Measurements from ENCODE around the gene FOXN3. TPM values are rescaled to one million over a fixed set of nuclear protein-coding genes. Genes with fewer than 3 reads are reported as not detected.
A peak's percentile ranks its signal among the peaks of the same experiment; 100 is the strongest.

The FOXN3 gene
- total and polyA plus RNA-seq, 10 donors: 9.2 to 121 (median 98.3) TPM

GRCh38 chr14:89397569-89398230 lies 19.3 kb downstream of the FOXN3 start:
- 46 to 88% (median 75%) methylated on average over 3 of the region's 3 CpGs for WGBS, 5 donors

DNA sequence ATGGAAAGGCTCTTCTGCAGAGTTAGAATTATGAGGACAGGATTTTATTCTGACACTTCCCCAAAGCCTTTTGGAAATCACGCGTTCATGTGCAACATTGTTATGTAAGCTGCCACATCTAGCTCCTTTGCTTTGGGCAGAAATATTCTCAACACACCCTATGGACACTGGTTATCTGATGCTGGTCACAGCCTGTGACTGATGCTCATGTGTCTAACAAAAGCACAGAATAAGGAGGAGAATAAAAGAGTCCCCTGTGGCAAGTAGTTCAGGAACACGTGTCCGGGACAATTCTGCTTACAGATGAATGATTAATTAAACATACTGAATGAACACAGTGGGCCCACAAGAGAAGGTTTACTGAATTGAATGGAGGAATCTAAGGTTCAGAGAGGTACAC lies 22.1 kb downstream of the FOXN3 start:
- Histone ChIP-seq H3K4me3 (no peak overlapping the region), H3K9me3 (no peaks in the 10 kb centered on the region), H3K27ac (no peak overlapping the region), H3K27me3 (replicated peaks in 1 of 7) (no peaks in the 10 kb centered on the region), H3K4me1 (peaks cover 2 to 78% (median 27%) of the 10 kb centered on the region in 6 donors), H3K36me3 (no peaks in the 10 kb centered on the region)
- no peak for DNase-seq
- 62 to 80% (median 70%) methylated on average over 4 of the region's 4 CpGs for WGBS, 5 donors
- TF ChIP-seq POLR2A (IDR thresholded peaks at IDR 0.05): no peak
- intact Hi-C loops (cut with DNase I; ENCODE audit: low total_unique reads): no loop called here

More at GRCh38 chr14:89397569-89398230, 19.3 kb downstream of the FOXN3 start:
- peak overlapping the region in 1 of 8 donors; percentile 10 for H3K27ac ChIP-seq
- no peak overlapping the region for H3K4me3 ChIP-seq
- intact Hi-C loops (cut with DNase I; ENCODE audit: low total_unique reads): no loop called here
- peaks cover 0 to 11% (median 0%) of the 10 kb centered on the region in 6 donors for H3K36me3 ChIP-seq
- no peaks in the 10 kb centered on the region for H3K9me3 ChIP-seq
- TF ChIP-seq, protein P1, sequence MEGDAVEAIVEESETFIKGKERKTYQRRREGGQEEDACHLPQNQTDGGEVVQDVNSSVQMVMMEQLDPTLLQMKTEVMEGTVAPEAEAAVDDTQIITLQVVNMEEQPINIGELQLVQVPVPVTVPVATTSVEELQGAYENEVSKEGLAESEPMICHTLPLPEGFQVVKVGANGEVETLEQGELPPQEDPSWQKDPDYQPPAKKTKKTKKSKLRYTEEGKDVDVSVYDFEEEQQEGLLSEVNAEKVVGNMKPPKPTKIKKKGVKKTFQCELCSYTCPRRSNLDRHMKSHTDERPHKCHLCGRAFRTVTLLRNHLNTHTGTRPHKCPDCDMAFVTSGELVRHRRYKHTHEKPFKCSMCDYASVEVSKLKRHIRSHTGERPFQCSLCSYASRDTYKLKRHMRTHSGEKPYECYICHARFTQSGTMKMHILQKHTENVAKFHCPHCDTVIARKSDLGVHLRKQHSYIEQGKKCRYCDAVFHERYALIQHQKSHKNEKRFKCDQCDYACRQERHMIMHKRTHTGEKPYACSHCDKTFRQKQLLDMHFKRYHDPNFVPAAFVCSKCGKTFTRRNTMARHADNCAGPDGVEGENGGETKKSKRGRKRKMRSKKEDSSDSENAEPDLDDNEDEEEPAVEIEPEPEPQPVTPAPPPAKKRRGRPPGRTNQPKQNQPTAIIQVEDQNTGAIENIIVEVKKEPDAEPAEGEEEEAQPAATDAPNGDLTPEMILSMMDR (IDR thresholded peaks at IDR 0.05 in 8 of 11, conservative IDR thresholded peaks at IDR 0.05 in 3 of 11): no peak
- TF ChIP-seq POLR2A (IDR thresholded peaks at IDR 0.05) (no peak), POLR2AphosphoS5 (IDR thresholded peaks at IDR 0.05) (no peak)
- no peak for DNase-seq
- no peaks in the 10 kb centered on the region for H3K27me3 ChIP-seq (replicated peaks in 1 of 7)
- peaks cover 5 to 77% (median 33%) of the 10 kb centered on the region in 6 donors for H3K4me1 ChIP-seq

GRCh38 chr14:89393222-89393745 lies 23.7 kb downstream of the FOXN3 start:
- Histone ChIP-seq H3K4me1 (peaks cover 0 to 77% (median 19%) of the 10 kb centered on the region in 6 donors), H3K36me3 (peaks cover 0 to under 1% (median 0%) of the 10 kb centered on the region in 6 donors), H3K9me3 (no peaks in the 10 kb centered on the region), H3K27me3 (replicated peaks in 1 of 7) (no peaks in the 10 kb centered on the region), H3K27ac (no peak overlapping the region), H3K4me3 (no peak overlapping the region)
- intact Hi-C loops (cut with DNase I; ENCODE audit: low total_unique reads): no loop called here
- 63 to 78% (median 78%) methylated on average over 6 of the region's 6 CpGs for WGBS, 5 donors
- DNase-seq: no peak
- TF ChIP-seq, protein P1 (IDR thresholded peaks at IDR 0.05 in 8 of 11, conservative IDR thresholded peaks at IDR 0.05 in 3 of 11): no peak

DNA sequence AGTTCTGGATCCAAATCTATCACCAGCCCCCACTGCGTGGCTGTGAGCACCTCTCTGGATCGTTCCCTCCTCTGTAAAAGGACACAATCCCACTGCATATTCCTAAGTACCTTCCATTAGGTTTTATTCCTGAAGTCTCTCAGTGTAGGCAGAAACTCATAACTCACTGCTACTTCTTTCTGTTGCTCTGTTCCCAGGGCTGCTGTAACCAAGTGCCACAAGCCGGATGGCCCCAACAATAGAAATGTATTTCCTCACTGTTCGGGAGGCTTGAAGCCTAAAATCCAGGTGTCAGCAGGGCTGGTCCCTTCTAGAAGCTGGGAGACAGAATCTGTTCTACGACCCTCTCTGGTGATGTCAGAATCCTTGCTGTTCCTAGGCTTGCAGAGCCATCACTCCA lies 24.9 kb downstream of the FOXN3 start:
- Histone ChIP-seq H3K27ac (no peak overlapping the region), H3K4me1 (peaks cover 0 to 78% (median 15%) of the 10 kb centered on the region in 6 donors)
- 75 to 91% (median 76%) methylated on average over 5 of the region's 5 CpGs for WGBS, 5 donors

More for the DNA sequence above, 24.9 kb downstream of the FOXN3 start:
- Histone ChIP-seq H3K9me3 (no peaks in the 10 kb centered on the region), H3K27me3 (replicated peaks in 1 of 7) (no peaks in the 10 kb centered on the region), H3K36me3 (peaks cover 0 to 3% (median 0%) of the 10 kb centered on the region in 6 donors), H3K4me3 (no peak overlapping the region)
- TF ChIP-seq, protein P1 (IDR thresholded peaks at IDR 0.05 in 8 of 11, conservative IDR thresholded peaks at IDR 0.05 in 3 of 11): no peak
- TF ChIP-seq POLR2AphosphoS5 (IDR thresholded peaks at IDR 0.05) (no peak), POLR2A (IDR thresholded peaks at IDR 0.05) (no peak)
- no peak for DNase-seq
- intact Hi-C loops (cut with DNase I; ENCODE audit: low total_unique reads): no loop called here
